Mucosa of descending colon (tissue), 3 donors: ENCODE results near the gene DHX15. TPM values are rescaled to one million over a fixed set of nuclear protein-coding genes. Genes with fewer than 3 reads are reported as not detected.

Source experiments
- ATAC-seq: fragments of 200-7000 bp; cut with Tn5 transposase; one replicate; pipeline ENCODE4 v1.9.1; 2020; ENCODE audit warnings: mild to moderate bottlenecking, moderate library complexity
- DNase-seq, 3 donors: peaks; one replicate each; pipeline ENCODE4 v3.0.0-alpha.2; 2020
- H3K36me3 ChIP-seq: fragments of 200-600 bp; one replicate; pipeline ENCODE4 v1.8.0; 2021; ENCODE audit warnings: low read depth, mild to moderate bottlenecking
- H3K4me1 ChIP-seq: fragments of 200-600 bp; one replicate; pipeline ENCODE4 v1.8.0; 2021; ENCODE audit warnings: low read depth, mild to moderate bottlenecking
- H3K4me3 ChIP-seq: fragments of 200-600 bp; one replicate; pipeline ENCODE4 v1.8.0; 2021; ENCODE audit warnings: mild to moderate bottlenecking
- H3K9me3 ChIP-seq: fragments of 200-600 bp; one replicate; pipeline ENCODE4 v1.8.0; 2021; ENCODE audit warnings: mild to moderate bottlenecking
- intact Hi-C, 2 donors: fragments of 100-400 bp; cut with DNase I in 1 of 2; cut with micrococcal nuclease in 1 of 2; formaldehyde crosslinking; loops; one replicate each; pipeline versions ENCODE4 v1.11.0 to v1.11.1; 2022; cut with DNase I, micrococcal nuclease
- total RNA-seq, 3 donors: library from RNA; stranded (reverse); fragmentation: NEBNext Ultra II Directional in 2 of 3; extraction: Animal tissue kit (Norgen Biotek cat#: 25700) in 2 of 3; gene quantifications; one replicate each; pipeline versions ENCODE4 v1.2.1 to v1.2.4, GENCODE V29; 2021 to 2023
- TF ChIP-seq, protein P1 (sequence below): fragments of 200-600 bp; IDR thresholded peaks from one replicate; pipeline ENCODE4 v1.8.0; 2022; ENCODE audit warnings: antibody characterized with exemption, mild to moderate bottlenecking
- donor health status: DM: no; HTN: no; CAD: no; lungs with moderate emphysema.
- donor health status: DM: no; HTN: no; CAD: no.
- donor health status: DM: no; HTN: yes; CAD: no.

The DHX15 gene
- total RNA-seq, 3 donors from 2014 or later = 118 to 136 (median 135) TPM

DNA sequence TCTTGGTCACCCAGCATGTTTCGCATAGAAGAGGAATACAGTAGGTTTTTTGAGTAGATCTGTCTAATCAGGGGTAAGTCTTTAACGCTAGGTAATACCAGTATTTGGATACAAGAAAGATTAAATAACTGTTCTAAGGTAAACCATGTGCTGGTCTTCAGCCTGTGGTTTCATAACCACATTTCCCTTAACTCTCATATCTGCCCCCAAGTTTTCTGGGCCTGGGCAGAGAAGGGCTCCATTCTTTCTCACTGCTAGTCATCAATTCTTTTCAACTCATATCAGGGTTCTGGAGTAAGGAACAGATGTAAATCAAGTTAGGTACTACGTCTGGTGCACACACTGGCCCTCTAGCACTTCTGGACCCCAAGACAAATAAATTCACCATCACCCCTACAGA, 49.0 kb downstream of the DHX15 start:
- DNase-seq (no peak), ATAC-seq (no peak)
- TF ChIP-seq, protein P1, sequence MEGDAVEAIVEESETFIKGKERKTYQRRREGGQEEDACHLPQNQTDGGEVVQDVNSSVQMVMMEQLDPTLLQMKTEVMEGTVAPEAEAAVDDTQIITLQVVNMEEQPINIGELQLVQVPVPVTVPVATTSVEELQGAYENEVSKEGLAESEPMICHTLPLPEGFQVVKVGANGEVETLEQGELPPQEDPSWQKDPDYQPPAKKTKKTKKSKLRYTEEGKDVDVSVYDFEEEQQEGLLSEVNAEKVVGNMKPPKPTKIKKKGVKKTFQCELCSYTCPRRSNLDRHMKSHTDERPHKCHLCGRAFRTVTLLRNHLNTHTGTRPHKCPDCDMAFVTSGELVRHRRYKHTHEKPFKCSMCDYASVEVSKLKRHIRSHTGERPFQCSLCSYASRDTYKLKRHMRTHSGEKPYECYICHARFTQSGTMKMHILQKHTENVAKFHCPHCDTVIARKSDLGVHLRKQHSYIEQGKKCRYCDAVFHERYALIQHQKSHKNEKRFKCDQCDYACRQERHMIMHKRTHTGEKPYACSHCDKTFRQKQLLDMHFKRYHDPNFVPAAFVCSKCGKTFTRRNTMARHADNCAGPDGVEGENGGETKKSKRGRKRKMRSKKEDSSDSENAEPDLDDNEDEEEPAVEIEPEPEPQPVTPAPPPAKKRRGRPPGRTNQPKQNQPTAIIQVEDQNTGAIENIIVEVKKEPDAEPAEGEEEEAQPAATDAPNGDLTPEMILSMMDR = no peak
- Histone ChIP-seq H3K36me3 (no peaks in the 10 kb centered on the region), H3K9me3 (no peaks in the 10 kb centered on the region), H3K4me3 (no peak overlapping the region), H3K4me1 (no peaks in the 10 kb centered on the region)
- intact Hi-C loops = no loop called here

DNA sequence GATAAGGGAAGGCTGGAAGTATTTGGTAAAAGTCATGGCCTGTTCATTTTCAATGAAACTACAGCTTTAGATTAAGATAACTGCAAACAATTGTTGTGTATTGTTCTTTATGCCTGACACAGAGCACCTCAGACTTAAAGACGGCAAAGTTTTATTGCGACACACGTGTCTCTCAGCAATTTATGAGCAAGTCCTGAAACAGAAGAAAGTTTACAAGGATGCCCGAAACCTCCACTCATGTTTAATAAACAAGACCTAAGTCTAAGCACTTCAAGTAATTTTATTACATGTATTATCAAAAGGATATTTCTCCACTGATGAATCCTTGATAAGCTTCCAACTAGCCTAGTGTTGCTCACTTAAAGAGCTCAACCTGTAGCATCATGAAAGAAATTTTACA, 51.0 kb downstream of the DHX15 start:
- TF ChIP-seq, protein P1 = no peak
- no peak overlapping the region for H3K4me3 ChIP-seq
- no peaks in the 10 kb centered on the region for H3K36me3 ChIP-seq
- DNase-seq = no peak
- intact Hi-C loops = no loop called here
- H3K9me3 ChIP-seq = no peaks in the 10 kb centered on the region
- H3K4me1 ChIP-seq = no peaks in the 10 kb centered on the region
- no peak for ATAC-seq

DNA sequence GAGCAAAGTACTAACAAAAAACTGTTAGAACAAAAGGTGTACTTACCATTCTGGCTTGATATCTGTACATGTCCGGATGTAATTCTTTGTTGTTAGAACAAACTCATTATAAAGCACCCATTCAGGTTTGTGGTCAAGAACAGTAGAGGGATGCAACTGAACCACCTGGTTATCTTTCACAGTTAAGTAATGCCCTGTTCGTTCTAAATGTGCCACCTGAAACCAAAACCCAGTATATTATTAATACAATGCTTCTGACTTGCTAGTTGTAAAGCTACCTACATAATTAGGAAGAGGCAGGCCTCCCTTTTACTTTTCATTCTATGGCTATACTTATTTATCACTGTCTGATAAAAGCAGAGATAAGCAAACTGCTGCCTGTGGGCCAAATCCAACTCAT, 54.8 kb downstream of the DHX15 start:
- no peaks in the 10 kb centered on the region for H3K9me3 ChIP-seq
- intact Hi-C loops = no loop called here
- H3K4me1 ChIP-seq = no peaks in the 10 kb centered on the region
- H3K4me3 ChIP-seq = no peak overlapping the region
- no peaks in the 10 kb centered on the region for H3K36me3 ChIP-seq
- TF ChIP-seq, protein P1 = no peak
- ATAC-seq (no peak), DNase-seq (no peak)

DNA sequence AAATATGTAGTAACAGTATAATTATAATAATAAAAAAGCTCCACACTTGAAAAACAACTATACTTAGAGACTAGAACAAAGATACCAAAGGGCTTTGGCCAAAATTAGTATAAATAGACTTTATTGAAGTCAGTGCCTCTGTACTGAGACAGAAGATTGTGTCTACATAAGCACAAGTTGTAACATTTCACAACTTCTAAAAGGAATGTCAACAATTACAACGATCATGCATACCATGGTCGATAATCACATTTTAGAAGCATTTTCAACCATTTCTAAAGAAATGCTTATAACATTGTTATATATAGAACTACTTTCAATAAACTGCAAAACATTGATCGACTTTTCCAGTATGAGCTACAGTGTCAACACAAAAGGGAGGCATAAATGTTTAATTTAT, 57.0 kb downstream of the DHX15 start:
- Histone ChIP-seq H3K4me1 (no peaks in the 10 kb centered on the region), H3K9me3 (no peaks in the 10 kb centered on the region), H3K36me3 (no peaks in the 10 kb centered on the region), H3K4me3 (no peak overlapping the region)
- intact Hi-C loops = no loop called here
- TF ChIP-seq, protein P1 = no peak
- DNase-seq = no peak
- no peak for ATAC-seq

DNA sequence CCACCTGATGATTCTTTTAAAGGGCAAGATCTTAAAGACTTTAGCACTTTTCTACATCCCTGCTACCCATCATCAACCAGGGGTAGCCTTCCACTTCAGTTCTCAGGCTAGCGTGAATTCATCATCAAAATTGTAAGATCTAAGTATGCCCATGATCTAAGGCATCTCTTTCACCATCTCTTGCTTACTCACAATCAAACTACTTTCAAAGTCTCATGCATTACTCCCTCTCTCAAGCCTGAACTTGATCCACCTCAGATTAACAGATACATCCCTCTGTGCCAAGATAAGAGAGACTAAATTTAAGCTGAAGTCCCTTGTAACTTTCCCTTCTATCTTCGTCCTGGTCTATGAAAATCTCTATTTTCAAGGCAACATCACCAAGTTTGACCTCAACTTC, 62.8 kb downstream of the DHX15 start:
- Histone ChIP-seq H3K4me3 (no peak overlapping the region), H3K36me3 (no peaks in the 10 kb centered on the region), H3K4me1 (no peaks in the 10 kb centered on the region), H3K9me3 (no peaks in the 10 kb centered on the region)
- TF ChIP-seq, protein P1 = no peak
- ATAC-seq = no peak
- DNase-seq = no peak
- intact Hi-C loops = no loop called here

DNA sequence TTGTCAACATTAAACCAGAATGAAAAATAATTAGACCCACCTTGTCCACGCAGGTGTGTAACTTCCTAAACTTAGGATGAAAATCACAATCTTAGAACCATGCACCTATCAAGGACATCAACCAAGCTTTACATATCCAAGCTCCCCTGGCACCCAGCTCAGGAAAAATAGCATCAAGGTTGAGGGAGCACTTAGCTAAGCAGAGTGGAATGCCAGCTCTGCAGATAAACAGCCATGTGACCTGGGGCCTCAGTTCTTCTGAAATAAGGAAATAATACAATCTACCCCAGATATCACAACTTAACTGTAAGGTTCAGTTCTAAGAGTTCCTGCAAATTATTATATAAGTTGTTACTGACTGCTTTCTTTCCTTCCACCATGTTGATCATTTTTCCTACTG, 64.7 kb downstream of the DHX15 start:
- DNase-seq (no peak), ATAC-seq (no peak)
- Histone ChIP-seq H3K4me3 (no peak overlapping the region), H3K9me3 (no peaks in the 10 kb centered on the region), H3K4me1 (no peaks in the 10 kb centered on the region), H3K36me3 (no peaks in the 10 kb centered on the region)
- TF ChIP-seq, protein P1 = no peak
- intact Hi-C loops = no loop called here
